GM23338 (cell line): ENCODE measurements around the gene TMEM106C. TPM values are rescaled to one million over a fixed set of nuclear protein-coding genes. Genes with fewer than 3 reads are reported as not detected.

Experiments used
- ATAC-seq: fragments of 200-7000 bp; cut with Tn5 transposase; 3 replicates; pipeline ENCODE4 v1.9.1; 2020
- DNase-seq: peaks from one replicate; pipeline ENCODE4 v3.0.0-alpha.2; 2015; ENCODE audit warnings: low spot score
- H2AFZ ChIP-seq: fragments of 200-600 bp; sonication (generic); 2 replicates; pipeline ENCODE4 v1.8.0; 2016; ENCODE audit warnings: antibody characterized with exemption, mild to moderate bottlenecking, moderate library complexity
- H3F3A ChIP-seq: fragments of 200-600 bp; sonication (generic); replicated peaks from 2 replicates; pipeline ENCODE4 v1.8.0; 2017; ENCODE audit warnings: antibody characterized with exemption, mixed run types, low read depth
- H3K27ac ChIP-seq: fragments of 200-600 bp; sonication (generic); 2 replicates; pipeline ENCODE4 v1.6.1; 2016; ENCODE audit warnings: low read depth
- H3K27me3 ChIP-seq: fragments of 200-600 bp; sonication (generic); 2 replicates; pipeline ENCODE4 v1.8.0; 2016; ENCODE audit warnings: mild to moderate bottlenecking, mixed run types, moderate library complexity; ENCODE audit not compliant: insufficient read depth
- H3K36me3 ChIP-seq: fragments of 200-600 bp; sonication (generic); 2 replicates; pipeline ENCODE4 v1.8.0; 2016; ENCODE audit warnings: mild to moderate bottlenecking; ENCODE audit not compliant: insufficient read depth
- H3K4me1 ChIP-seq: fragments of 200-600 bp; sonication (generic); 2 replicates; pipeline ENCODE4 v1.8.0; 2016; ENCODE audit warnings: mild to moderate bottlenecking, moderate library complexity; ENCODE audit not compliant: insufficient read depth
- H3K4me2 ChIP-seq: fragments of 200-600 bp; sonication (generic); 2 replicates; pipeline ENCODE4 v1.7.1; 2017; ENCODE audit warnings: mixed run types
- H3K4me3 ChIP-seq: fragments of 200-600 bp; sonication (generic); 2 replicates; pipeline ENCODE4 v1.6.1; 2016; ENCODE audit warnings: mixed run types
- H3K79me2 ChIP-seq: fragments of 200-600 bp; sonication (generic); replicated peaks from 2 replicates; pipeline ENCODE4 v1.8.0; 2017; ENCODE audit warnings: mild to moderate bottlenecking; ENCODE audit not compliant: insufficient read depth
- H3K9me2 ChIP-seq: fragments of 200-600 bp; sonication (generic); 2 replicates; pipeline ENCODE4 v1.8.0; 2017; ENCODE audit not compliant: insufficient read depth
- H4K20me1 ChIP-seq: fragments of 200-600 bp; sonication (generic); replicated peaks from 2 replicates; pipeline ENCODE4 v1.8.0; 2017; ENCODE audit warnings: mild to moderate bottlenecking; ENCODE audit not compliant: insufficient read depth
- H3K27ac Mint-ChIP-seq: 2 replicates; pipeline ENCODE4 v1.8.0; 2020; ENCODE audit warnings: inconsistent platforms, mild to moderate bottlenecking, moderate library complexity, mixed read lengths
- H3K27me3 Mint-ChIP-seq: 3 replicates; pipeline ENCODE4 v1.8.0; 2022; ENCODE audit warnings: low read depth, mild to moderate bottlenecking, moderate library complexity, mixed read lengths, inconsistent platforms; ENCODE audit not compliant: insufficient read depth, poor library complexity
- H3K36me3 Mint-ChIP-seq: 3 replicates; pipeline ENCODE4 v1.8.0; 2021; ENCODE audit warnings: low read depth, mild to moderate bottlenecking, inconsistent platforms, moderate library complexity, mixed read lengths
- H3K4me1 Mint-ChIP-seq: 3 replicates; pipeline ENCODE4 v1.8.0; 2020; ENCODE audit warnings: mild to moderate bottlenecking, inconsistent platforms, mixed read lengths
- H3K4me3 Mint-ChIP-seq: 3 replicates; pipeline ENCODE4 v1.8.0; 2021; ENCODE audit warnings: moderate library complexity, mild to moderate bottlenecking, inconsistent platforms, mixed read lengths
- H3K9me3 Mint-ChIP-seq: 3 replicates; pipeline ENCODE4 v1.8.0; 2020; ENCODE audit warnings: moderate library complexity, mild to moderate bottlenecking, inconsistent platforms, mixed read lengths
- EZH2 ChIP-seq: fragments of 200-600 bp; sonication (generic); IDR thresholded peaks from one replicate; pipeline ENCODE4 v1.8.0; 2017; ENCODE audit warnings: antibody characterized with exemption, mild to moderate bottlenecking, low read depth; ENCODE audit not compliant: unreplicated experiment
- EZH2phosphoT487 ChIP-seq: fragments of 200-600 bp; sonication (generic); IDR thresholded peaks from one replicate; pipeline ENCODE4 v1.8.1; 2018; ENCODE audit warnings: antibody characterized with exemption; ENCODE audit not compliant: unreplicated experiment
- JUNB ChIP-seq: IDR thresholded peaks from one replicate; pipeline ENCODE4 v1.6.1; 2016; ENCODE audit warnings: antibody characterized with exemption; ENCODE audit not compliant: unreplicated experiment
- NANOG ChIP-seq: IDR thresholded peaks from 2 replicates; pipeline ENCODE4 v1.6.1; 2016; ENCODE audit warnings: antibody characterized with exemption, borderline replicate concordance
- STAT1 ChIP-seq: IDR thresholded peaks from one replicate; pipeline ENCODE4 v1.6.1; 2016; ENCODE audit warnings: antibody characterized with exemption; ENCODE audit not compliant: unreplicated experiment
- ZNF114 ChIP-seq: fragments of 250-450 bp; sonication (Bioruptor Pico); IDR thresholded peaks from 2 replicates; pipeline ENCODE4 v1.5.0; 2020; ENCODE audit warnings: mild to moderate bottlenecking, moderate library complexity
- polyA plus RNA-seq: library from polyadenylated mRNA; unstranded; fragments of >200 nt; fragmentation: Nextera tagmentation; extraction: Ambion mirVana; gene quantifications from 2 replicates; pipeline ENCODE4 v1.2.1, GENCODE V29; 2016
- total RNA-seq: library from RNA; depleted of rRNA; stranded (reverse); fragments of >200 nt; shearing (Covaris generic); gene quantifications from 2 replicates; pipeline ENCODE4 v1.2.3, GENCODE V29; 2014
- TF ChIP-seq, protein P1 (sequence below), 2 experiments: fragments of 200-600 bp in 1 of 2; sonication (generic) in 1 of 2; conservative IDR thresholded peaks; 2 replicates each; pipeline versions ENCODE4 v1.5.1 to v1.6.1; 2016 to 2017; ENCODE audit warnings: antibody characterized with exemption in 2 of 2, low read depth in 2 of 2, mild to moderate bottlenecking in 2 of 2, moderate library complexity in 1 of 2
- TF ChIP-seq, protein P2 (sequence below): fragments of 250-450 bp; sonication (Bioruptor Pico); IDR thresholded peaks from 2 replicates; pipeline ENCODE4 v1.5.0; 2020; ENCODE audit warnings: mild to moderate bottlenecking, moderate library complexity
- TF ChIP-seq, protein P3 (sequence below): IDR thresholded peaks from 2 replicates; pipeline ENCODE4 v1.6.1; 2016; ENCODE audit warnings: antibody characterized with exemption
- TF ChIP-seq, protein P4 (sequence below): IDR thresholded peaks from one replicate; pipeline ENCODE4 v1.6.1; 2018; ENCODE audit warnings: antibody characterized with exemption; ENCODE audit not compliant: unreplicated experiment

The TMEM106C gene
- total and polyA plus RNA-seq, 2 experiments from 2014 or later: 43.5 to 83.7 TPM

DNA sequence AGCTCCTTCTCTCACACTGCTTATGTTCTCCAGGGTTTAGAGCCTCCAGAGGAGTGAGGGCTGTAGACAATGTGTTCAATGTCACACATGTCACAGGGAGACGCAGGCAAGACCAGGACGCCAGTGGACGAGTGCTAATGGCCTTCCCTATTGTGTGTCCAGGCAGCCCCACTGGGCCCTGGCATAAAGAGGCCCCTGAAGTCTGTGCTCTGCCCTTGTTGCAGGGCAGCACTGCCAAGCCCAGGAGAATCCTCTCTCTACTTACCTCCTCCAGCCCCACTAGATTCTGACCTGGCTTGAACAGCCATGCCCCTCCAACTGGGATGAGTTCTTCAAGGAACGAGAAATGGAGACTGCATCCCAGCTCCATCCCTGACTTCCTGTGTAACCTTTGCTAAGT lies 24.8 kb upstream of the TMEM106C start:
- DNase-seq (no peak), ATAC-seq (no peak)
- TF ChIP-seq, protein P1, sequence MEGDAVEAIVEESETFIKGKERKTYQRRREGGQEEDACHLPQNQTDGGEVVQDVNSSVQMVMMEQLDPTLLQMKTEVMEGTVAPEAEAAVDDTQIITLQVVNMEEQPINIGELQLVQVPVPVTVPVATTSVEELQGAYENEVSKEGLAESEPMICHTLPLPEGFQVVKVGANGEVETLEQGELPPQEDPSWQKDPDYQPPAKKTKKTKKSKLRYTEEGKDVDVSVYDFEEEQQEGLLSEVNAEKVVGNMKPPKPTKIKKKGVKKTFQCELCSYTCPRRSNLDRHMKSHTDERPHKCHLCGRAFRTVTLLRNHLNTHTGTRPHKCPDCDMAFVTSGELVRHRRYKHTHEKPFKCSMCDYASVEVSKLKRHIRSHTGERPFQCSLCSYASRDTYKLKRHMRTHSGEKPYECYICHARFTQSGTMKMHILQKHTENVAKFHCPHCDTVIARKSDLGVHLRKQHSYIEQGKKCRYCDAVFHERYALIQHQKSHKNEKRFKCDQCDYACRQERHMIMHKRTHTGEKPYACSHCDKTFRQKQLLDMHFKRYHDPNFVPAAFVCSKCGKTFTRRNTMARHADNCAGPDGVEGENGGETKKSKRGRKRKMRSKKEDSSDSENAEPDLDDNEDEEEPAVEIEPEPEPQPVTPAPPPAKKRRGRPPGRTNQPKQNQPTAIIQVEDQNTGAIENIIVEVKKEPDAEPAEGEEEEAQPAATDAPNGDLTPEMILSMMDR (conservative IDR thresholded peaks at IDR 0.05; ENCODE audit: low read depth in 2 of 2): no peak
- TF ChIP-seq EZH2phosphoT487: no peak
- TF ChIP-seq ZNF114 (CRISPR knock-in tag): no peak
- no peak for TF ChIP-seq STAT1
- TF ChIP-seq, protein P2, sequence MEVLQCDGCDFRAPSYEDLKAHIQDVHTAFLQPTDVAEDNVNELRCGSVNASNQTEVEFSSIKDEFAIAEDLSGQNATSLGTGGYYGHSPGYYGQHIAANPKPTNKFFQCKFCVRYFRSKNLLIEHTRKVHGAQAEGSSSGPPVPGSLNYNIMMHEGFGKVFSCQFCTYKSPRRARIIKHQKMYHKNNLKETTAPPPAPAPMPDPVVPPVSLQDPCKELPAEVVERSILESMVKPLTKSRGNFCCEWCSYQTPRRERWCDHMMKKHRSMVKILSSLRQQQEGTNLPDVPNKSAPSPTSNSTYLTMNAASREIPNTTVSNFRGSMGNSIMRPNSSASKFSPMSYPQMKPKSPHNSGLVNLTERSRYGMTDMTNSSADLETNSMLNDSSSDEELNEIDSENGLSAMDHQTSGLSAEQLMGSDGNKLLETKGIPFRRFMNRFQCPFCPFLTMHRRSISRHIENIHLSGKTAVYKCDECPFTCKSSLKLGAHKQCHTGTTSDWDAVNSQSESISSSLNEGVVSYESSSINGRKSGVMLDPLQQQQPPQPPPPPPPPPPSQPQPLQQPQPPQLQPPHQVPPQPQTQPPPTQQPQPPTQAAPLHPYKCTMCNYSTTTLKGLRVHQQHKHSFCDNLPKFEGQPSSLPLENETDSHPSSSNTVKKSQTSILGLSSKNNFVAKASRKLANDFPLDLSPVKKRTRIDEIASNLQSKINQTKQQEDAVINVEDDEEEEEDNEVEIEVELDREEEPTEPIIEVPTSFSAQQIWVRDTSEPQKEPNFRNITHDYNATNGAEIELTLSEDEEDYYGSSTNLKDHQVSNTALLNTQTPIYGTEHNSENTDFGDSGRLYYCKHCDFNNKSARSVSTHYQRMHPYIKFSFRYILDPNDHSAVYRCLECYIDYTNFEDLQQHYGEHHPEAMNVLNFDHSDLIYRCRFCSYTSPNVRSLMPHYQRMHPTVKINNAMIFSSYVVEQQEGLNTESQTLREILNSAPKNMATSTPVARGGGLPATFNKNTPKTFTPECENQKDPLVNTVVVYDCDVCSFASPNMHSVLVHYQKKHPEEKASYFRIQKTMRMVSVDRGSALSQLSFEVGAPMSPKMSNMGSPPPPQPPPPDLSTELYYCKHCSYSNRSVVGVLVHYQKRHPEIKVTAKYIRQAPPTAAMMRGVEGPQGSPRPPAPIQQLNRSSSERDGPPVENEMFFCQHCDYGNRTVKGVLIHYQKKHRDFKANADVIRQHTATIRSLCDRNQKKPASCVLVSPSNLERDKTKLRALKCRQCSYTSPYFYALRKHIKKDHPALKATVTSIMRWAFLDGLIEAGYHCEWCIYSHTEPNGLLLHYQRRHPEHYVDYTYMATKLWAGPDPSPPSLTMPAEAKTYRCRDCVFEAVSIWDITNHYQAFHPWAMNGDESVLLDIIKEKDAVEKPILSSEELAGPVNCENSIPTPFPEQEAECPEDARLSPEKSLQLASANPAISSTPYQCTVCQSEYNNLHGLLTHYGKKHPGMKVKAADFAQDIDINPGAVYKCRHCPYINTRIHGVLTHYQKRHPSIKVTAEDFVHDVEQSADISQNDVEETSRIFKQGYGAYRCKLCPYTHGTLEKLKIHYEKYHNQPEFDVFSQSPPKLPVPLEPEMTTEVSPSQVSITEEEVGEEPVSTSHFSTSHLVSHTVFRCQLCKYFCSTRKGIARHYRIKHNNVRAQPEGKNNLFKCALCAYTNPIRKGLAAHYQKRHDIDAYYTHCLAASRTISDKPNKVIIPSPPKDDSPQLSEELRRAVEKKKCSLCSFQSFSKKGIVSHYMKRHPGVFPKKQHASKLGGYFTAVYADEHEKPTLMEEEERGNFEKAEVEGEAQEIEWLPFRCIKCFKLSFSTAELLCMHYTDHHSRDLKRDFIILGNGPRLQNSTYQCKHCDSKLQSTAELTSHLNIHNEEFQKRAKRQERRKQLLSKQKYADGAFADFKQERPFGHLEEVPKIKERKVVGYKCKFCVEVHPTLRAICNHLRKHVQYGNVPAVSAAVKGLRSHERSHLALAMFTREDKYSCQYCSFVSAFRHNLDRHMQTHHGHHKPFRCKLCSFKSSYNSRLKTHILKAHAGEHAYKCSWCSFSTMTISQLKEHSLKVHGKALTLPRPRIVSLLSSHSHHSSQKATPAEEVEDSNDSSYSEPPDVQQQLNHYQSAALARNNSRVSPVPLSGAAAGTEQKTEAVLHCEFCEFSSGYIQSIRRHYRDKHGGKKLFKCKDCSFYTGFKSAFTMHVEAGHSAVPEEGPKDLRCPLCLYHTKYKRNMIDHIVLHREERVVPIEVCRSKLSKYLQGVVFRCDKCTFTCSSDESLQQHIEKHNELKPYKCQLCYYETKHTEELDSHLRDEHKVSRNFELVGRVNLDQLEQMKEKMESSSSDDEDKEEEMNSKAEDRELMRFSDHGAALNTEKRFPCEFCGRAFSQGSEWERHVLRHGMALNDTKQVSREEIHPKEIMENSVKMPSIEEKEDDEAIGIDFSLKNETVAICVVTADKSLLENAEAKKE: no peak
- TF ChIP-seq EZH2: no peak
- TF ChIP-seq, protein P3, sequence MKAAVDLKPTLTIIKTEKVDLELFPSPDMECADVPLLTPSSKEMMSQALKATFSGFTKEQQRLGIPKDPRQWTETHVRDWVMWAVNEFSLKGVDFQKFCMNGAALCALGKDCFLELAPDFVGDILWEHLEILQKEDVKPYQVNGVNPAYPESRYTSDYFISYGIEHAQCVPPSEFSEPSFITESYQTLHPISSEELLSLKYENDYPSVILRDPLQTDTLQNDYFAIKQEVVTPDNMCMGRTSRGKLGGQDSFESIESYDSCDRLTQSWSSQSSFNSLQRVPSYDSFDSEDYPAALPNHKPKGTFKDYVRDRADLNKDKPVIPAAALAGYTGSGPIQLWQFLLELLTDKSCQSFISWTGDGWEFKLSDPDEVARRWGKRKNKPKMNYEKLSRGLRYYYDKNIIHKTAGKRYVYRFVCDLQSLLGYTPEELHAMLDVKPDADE: no peak
- TF ChIP-seq NANOG: no peak
- no peak for TF ChIP-seq JUNB
- TF ChIP-seq, protein P4, sequence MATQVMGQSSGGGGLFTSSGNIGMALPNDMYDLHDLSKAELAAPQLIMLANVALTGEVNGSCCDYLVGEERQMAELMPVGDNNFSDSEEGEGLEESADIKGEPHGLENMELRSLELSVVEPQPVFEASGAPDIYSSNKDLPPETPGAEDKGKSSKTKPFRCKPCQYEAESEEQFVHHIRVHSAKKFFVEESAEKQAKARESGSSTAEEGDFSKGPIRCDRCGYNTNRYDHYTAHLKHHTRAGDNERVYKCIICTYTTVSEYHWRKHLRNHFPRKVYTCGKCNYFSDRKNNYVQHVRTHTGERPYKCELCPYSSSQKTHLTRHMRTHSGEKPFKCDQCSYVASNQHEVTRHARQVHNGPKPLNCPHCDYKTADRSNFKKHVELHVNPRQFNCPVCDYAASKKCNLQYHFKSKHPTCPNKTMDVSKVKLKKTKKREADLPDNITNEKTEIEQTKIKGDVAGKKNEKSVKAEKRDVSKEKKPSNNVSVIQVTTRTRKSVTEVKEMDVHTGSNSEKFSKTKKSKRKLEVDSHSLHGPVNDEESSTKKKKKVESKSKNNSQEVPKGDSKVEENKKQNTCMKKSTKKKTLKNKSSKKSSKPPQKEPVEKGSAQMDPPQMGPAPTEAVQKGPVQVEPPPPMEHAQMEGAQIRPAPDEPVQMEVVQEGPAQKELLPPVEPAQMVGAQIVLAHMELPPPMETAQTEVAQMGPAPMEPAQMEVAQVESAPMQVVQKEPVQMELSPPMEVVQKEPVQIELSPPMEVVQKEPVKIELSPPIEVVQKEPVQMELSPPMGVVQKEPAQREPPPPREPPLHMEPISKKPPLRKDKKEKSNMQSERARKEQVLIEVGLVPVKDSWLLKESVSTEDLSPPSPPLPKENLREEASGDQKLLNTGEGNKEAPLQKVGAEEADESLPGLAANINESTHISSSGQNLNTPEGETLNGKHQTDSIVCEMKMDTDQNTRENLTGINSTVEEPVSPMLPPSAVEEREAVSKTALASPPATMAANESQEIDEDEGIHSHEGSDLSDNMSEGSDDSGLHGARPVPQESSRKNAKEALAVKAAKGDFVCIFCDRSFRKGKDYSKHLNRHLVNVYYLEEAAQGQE: no peak
- H3K27ac Mint-ChIP-seq: no peak overlapping the region
- H3K4me1 Mint-ChIP-seq: peaks cover 16% of the 10 kb centered on the region
- no peaks in the 10 kb centered on the region; the same call in 2 of the 3 replicates for H3K36me3 Mint-ChIP-seq
- Histone ChIP-seq H3K27ac (no peak overlapping the region), H2AFZ (no peak overlapping the region), H3K79me2 (no peaks in the 10 kb centered on the region), H3K4me3 (no peak overlapping the region), H3K9me2 (no peaks in the 10 kb centered on the region; the same call in 1 of the 2 replicates), H3K4me2 (no peak overlapping the region), H3K36me3 (no peaks in the 10 kb centered on the region), H4K20me1 (no peaks in the 10 kb centered on the region), H3F3A (no peaks in the 10 kb centered on the region), H3K27me3 (peaks cover 20% of the 10 kb centered on the region), H3K4me1 (peaks cover 13% of the 10 kb centered on the region)
- no peak overlapping the region for H3K4me3 Mint-ChIP-seq
- peaks cover 23% of the 10 kb centered on the region for H3K27me3 Mint-ChIP-seq
- H3K9me3 Mint-ChIP-seq: no peaks in the 10 kb centered on the region
